Measurements from ENCODE around the gene CACNB4. TPM values are rescaled to one million over a fixed set of nuclear protein-coding genes. Genes with fewer than 3 reads are reported as not detected.
"Not testable (repeated sequence)": the region's sequence is repeated elsewhere in the genome, so short reads cannot be mapped to it uniquely, and the experiment has no call there.

The CACNB4 gene
- total RNA-seq, 1 donor, result 4.3 TPM

- no peak overlapping the region for H3K27ac ChIP-seq (ENCODE audit: low read depth, low read length)
- peaks cover 7% of the 10 kb centered on the region for H3K27me3 ChIP-seq (ENCODE audit: insufficient read depth, low read length)
- H3K4me3 ChIP-seq (ENCODE audit: insufficient read depth, low read length), result peak overlapping the region; percentile 56
- peak overlapping the region; percentile 45 for H2AFZ ChIP-seq (ENCODE audit: low read length)
- H3K36me3 ChIP-seq (ENCODE audit: insufficient read depth, low read length), result no peaks in the 10 kb centered on the region
- no peaks in the 10 kb centered on the region for H3K9me3 ChIP-seq (ENCODE audit: low read depth, low read length)
- peak overlapping the region; percentile 83 for H3K4me2 ChIP-seq (ENCODE audit: insufficient read depth, low read length)
- H3K4me1 ChIP-seq (ENCODE audit: insufficient read depth, low read length), result peaks cover 10% of the 10 kb centered on the region
- DNase-seq (ENCODE audit: insufficient read length, low spot score, missing footprints), result peak; percentile 76
- TF ChIP-seq CTCF (IDR thresholded peaks at IDR 0.05; ENCODE audit: extremely low read depth, low read depth, low read length), result peak; percentile 97
- no peaks in the 10 kb centered on the region for H3K79me2 ChIP-seq (ENCODE audit: insufficient read depth, low read length)
- no peaks in the 10 kb centered on the region for H4K20me1 ChIP-seq (ENCODE audit: insufficient read depth, low read length)
These were observed 73.1 kb downstream of the CACNB4 start for GRCh38 chr2:152025678-152026287.

- Histone ChIP-seq H3K9me3 (ENCODE audit: low read depth, low read length) (no peaks in the 10 kb centered on the region), H3K79me2 (ENCODE audit: insufficient read depth, low read length) (no peaks in the 10 kb centered on the region), H3K27me3 (ENCODE audit: insufficient read depth, low read length) (peaks cover 14% of the 10 kb centered on the region), H2AFZ (ENCODE audit: low read length) (no peak overlapping the region), H3K27ac (ENCODE audit: low read depth, low read length) (no peak overlapping the region), H4K20me1 (ENCODE audit: insufficient read depth, low read length) (no peaks in the 10 kb centered on the region), H3K4me3 (ENCODE audit: insufficient read depth, low read length) (no peak overlapping the region), H3K4me2 (ENCODE audit: insufficient read depth, low read length) (no peak overlapping the region), H3K4me1 (ENCODE audit: insufficient read depth, low read length) (peaks cover 10% of the 10 kb centered on the region), H3K36me3 (ENCODE audit: insufficient read depth, low read length) (no peaks in the 10 kb centered on the region)
- no peak for DNase-seq (ENCODE audit: insufficient read length, low spot score, missing footprints)
- TF ChIP-seq CTCF (IDR thresholded peaks at IDR 0.05; ENCODE audit: extremely low read depth, low read depth, low read length), result no peak
These were observed 74.4 kb downstream of the CACNB4 start for GRCh38 chr2:152024477-152024876.

- Histone ChIP-seq H3K4me3 (ENCODE audit: insufficient read depth, low read length) (no peak overlapping the region), H3K4me2 (ENCODE audit: insufficient read depth, low read length) (no peak overlapping the region), H3K4me1 (ENCODE audit: insufficient read depth, low read length) (no peaks in the 10 kb centered on the region), H3K36me3 (ENCODE audit: insufficient read depth, low read length) (no peaks in the 10 kb centered on the region), H4K20me1 (ENCODE audit: insufficient read depth, low read length) (no peaks in the 10 kb centered on the region), H2AFZ (ENCODE audit: low read length) (no peak overlapping the region), H3K79me2 (ENCODE audit: insufficient read depth, low read length) (no peaks in the 10 kb centered on the region), H3K9me3 (ENCODE audit: low read depth, low read length) (no peaks in the 10 kb centered on the region), H3K27ac (ENCODE audit: low read depth, low read length) (no peak overlapping the region), H3K27me3 (ENCODE audit: insufficient read depth, low read length) (peaks cover 19% of the 10 kb centered on the region)
- DNase-seq (ENCODE audit: insufficient read length, low spot score, missing footprints), result no peak
- TF ChIP-seq CTCF (IDR thresholded peaks at IDR 0.05; ENCODE audit: extremely low read depth, low read depth, low read length), result no peak
These were observed 76.8 kb downstream of the CACNB4 start for GRCh38 chr2:152022090-152022489.

GRCh38 chr2:152021001-152021400 is 77.8 kb downstream of the CACNB4 start:
- H3K4me3 ChIP-seq (ENCODE audit: insufficient read depth, low read length); DNase-seq (ENCODE audit: insufficient read length, low spot score, missing footprints); H3K36me3 ChIP-seq (ENCODE audit: insufficient read depth, low read length); H3K27ac ChIP-seq (ENCODE audit: low read depth, low read length); H3K4me1 ChIP-seq (ENCODE audit: insufficient read depth, low read length); H4K20me1 ChIP-seq (ENCODE audit: insufficient read depth, low read length); H2AFZ ChIP-seq (ENCODE audit: low read length); H3K9me3 ChIP-seq (ENCODE audit: low read depth, low read length); H3K4me2 ChIP-seq (ENCODE audit: insufficient read depth, low read length); H3K79me2 ChIP-seq (ENCODE audit: insufficient read depth, low read length): not testable (repeated sequence)
- H3K27me3 ChIP-seq (ENCODE audit: insufficient read depth, low read length), result peaks cover 19% of the 10 kb centered on the region
